Vagina (tissue), 2 donors: Measurements from ENCODE around the gene POU2AF2. TPM values are rescaled to one million over a fixed set of nuclear protein-coding genes. Genes with fewer than 3 reads are reported as not detected.

ENCODE experiments used
- DNase-seq, 2 donors: peaks; one replicate each; pipeline ENCODE4 v3.0.0-alpha.2; 2017; ENCODE audit errors: extremely low spot score in 2 of 2
- H3K27ac ChIP-seq: fragments of 200-600 bp; sonication (generic); one replicate; pipeline ENCODE4 v1.5.1; 2019
- H3K27me3 ChIP-seq: fragments of 200-600 bp; sonication (generic); one replicate; pipeline ENCODE4 v1.5.1; 2019
- H3K36me3 ChIP-seq, 2 donors: fragments of 200-600 bp; sonication (generic); one replicate each; pipeline ENCODE4 v1.5.1; 2017 to 2019
- H3K4me1 ChIP-seq: fragments of 200-600 bp; sonication (generic); one replicate; pipeline ENCODE4 v1.5.1; 2019
- H3K4me3 ChIP-seq, 2 donors: fragments of 200-600 bp; sonication (generic); 1 replicate in 1 of 2; 2 replicates in 1 of 2; pipeline ENCODE4 v1.5.1; 2016 to 2019
- H3K9me3 ChIP-seq: fragments of 200-600 bp; sonication (generic); one replicate; pipeline ENCODE4 v1.5.1; 2019
- POLR2A ChIP-seq, 2 donors: fragments of 450-650 bp; IDR thresholded peaks; one replicate each; pipeline ENCODE4 v1.6.1; 2017; ENCODE audit warnings: antibody characterized with exemption in 2 of 2, mild to moderate bottlenecking in 2 of 2, moderate library complexity in 2 of 2
- POLR2AphosphoS5 ChIP-seq, 2 donors: sonication (generic); formaldehyde crosslinking; IDR thresholded peaks; one replicate each; pipeline ENCODE4 v1.9.0; 2017; ENCODE audit warnings: antibody characterized with exemption in 2 of 2, mild to moderate bottlenecking in 2 of 2, low read depth in 1 of 2; ENCODE audit not compliant: insufficient read depth in 1 of 2
- intact Hi-C: fragments of 100-400 bp; cut with DNase I; formaldehyde crosslinking; loops from one replicate; pipeline ENCODE4 v1.15.1; 2023
- total RNA-seq: library from RNA; depleted of rRNA; stranded (reverse); fragments of >200 nt; gene quantifications from one replicate; pipeline ENCODE4 v1.2.3, GENCODE V29; 2016
- TF ChIP-seq, protein P1 (sequence below), 3 experiments: fragments of 450-650 bp in 2 of 3; fragments of 200-600 bp in 1 of 3; sonication (generic) in 1 of 3; IDR thresholded peaks; one replicate each; pipeline ENCODE4 v1.5.1; 2017 to 2019; ENCODE audit warnings: antibody characterized with exemption in 3 of 3, mild to moderate bottlenecking in 2 of 3, moderate library complexity in 2 of 3

Gene POU2AF2
- total RNA-seq, 1 donor from 2014 or later, result not detected

DNA sequence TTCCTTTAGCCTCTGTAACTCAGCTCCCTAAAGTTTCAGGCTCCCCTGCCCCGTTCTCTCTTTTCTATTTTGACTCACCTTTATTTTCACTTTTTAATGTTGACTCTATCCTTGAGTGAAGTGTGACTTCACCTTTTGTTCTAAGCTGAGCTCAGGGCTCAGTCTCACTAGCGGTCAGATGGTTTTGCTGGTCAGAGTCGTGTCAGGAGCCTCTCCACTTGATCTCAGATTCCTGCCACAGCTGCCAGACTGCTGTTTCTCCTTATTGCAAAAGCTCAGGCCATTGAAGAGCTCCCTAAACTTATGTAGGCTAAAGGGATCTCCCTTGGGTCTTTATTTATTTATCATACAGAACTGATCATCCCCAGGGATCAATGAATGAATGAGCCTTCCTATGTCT, 13.7 kb upstream of the POU2AF2 start:
- H3K27me3 ChIP-seq, result no peaks in the 10 kb centered on the region
- intact Hi-C loops, result no loop called here
- no peaks in the 10 kb centered on the region for H3K4me1 ChIP-seq
- no peaks in the 10 kb centered on the region for H3K36me3 ChIP-seq
- H3K27ac ChIP-seq, result no peak overlapping the region
- no peaks in the 10 kb centered on the region for H3K9me3 ChIP-seq
- TF ChIP-seq, protein P1, sequence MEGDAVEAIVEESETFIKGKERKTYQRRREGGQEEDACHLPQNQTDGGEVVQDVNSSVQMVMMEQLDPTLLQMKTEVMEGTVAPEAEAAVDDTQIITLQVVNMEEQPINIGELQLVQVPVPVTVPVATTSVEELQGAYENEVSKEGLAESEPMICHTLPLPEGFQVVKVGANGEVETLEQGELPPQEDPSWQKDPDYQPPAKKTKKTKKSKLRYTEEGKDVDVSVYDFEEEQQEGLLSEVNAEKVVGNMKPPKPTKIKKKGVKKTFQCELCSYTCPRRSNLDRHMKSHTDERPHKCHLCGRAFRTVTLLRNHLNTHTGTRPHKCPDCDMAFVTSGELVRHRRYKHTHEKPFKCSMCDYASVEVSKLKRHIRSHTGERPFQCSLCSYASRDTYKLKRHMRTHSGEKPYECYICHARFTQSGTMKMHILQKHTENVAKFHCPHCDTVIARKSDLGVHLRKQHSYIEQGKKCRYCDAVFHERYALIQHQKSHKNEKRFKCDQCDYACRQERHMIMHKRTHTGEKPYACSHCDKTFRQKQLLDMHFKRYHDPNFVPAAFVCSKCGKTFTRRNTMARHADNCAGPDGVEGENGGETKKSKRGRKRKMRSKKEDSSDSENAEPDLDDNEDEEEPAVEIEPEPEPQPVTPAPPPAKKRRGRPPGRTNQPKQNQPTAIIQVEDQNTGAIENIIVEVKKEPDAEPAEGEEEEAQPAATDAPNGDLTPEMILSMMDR (IDR thresholded peaks at IDR 0.05), result no peak
- TF ChIP-seq POLR2A (IDR thresholded peaks at IDR 0.05), result no peak
- H3K4me3 ChIP-seq, result no peak overlapping the region
- no peak for DNase-seq

DNA sequence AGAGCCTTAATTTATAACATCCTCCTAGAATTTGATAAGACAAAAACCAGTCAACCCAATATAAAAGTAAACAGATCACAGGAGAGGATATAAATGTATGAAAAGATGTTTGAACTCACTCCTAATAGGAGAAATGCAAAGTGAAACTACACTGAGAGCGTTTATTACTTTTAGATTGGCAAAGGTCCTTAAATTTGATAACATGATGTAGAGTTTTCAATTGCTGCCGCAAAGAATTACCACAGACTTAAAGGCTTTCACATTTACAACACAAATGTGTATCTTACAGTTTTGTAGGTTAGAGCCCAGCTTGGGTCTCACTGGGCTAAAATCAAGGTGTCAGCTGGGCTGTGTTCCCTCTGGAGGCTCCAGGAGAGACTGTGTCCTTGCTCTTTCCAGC, 9.1 kb upstream of the POU2AF2 start:
- Histone ChIP-seq H3K9me3 (no peaks in the 10 kb centered on the region), H3K36me3 (no peaks in the 10 kb centered on the region), H3K27ac (no peak overlapping the region), H3K4me3 (no peak overlapping the region), H3K27me3 (no peaks in the 10 kb centered on the region), H3K4me1 (no peaks in the 10 kb centered on the region)
- no peak for DNase-seq
- intact Hi-C loops, result no loop called here
- TF ChIP-seq, protein P1 (IDR thresholded peaks at IDR 0.05), result no peak
- no peak for TF ChIP-seq POLR2AphosphoS5 (IDR thresholded peaks at IDR 0.05; ENCODE audit: insufficient read depth in 1 of 2, low read depth in 1 of 2)
- TF ChIP-seq POLR2A (IDR thresholded peaks at IDR 0.05), result no peak

DNA sequence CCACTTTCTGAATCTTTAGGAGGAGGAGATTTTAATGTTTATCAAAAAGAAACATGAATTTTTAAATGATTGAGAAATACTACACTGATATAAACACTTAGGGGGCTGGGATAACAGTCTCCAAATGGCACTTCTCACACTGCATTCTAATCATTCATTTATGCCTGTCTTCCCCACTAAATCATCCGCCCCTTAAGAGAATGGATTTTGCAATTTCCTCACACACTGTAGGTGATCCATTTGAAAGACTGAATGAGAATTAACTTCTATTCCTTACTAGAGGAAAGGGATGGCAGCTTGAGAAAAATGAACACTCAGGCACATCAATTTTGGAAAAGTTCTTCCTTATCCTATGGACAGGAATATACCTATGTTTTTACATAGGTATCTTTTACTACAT, 7.6 kb upstream of the POU2AF2 start:
- H3K27ac ChIP-seq, result no peak overlapping the region
- H3K9me3 ChIP-seq, result no peaks in the 10 kb centered on the region
- H3K27me3 ChIP-seq, result no peaks in the 10 kb centered on the region
- H3K36me3 ChIP-seq, result no peaks in the 10 kb centered on the region
- no peak overlapping the region for H3K4me3 ChIP-seq
- no peak for TF ChIP-seq POLR2A (IDR thresholded peaks at IDR 0.05)
- TF ChIP-seq, protein P1 (IDR thresholded peaks at IDR 0.05), result no peak
- no peak for TF ChIP-seq POLR2AphosphoS5 (IDR thresholded peaks at IDR 0.05; ENCODE audit: insufficient read depth in 1 of 2, low read depth in 1 of 2)
- intact Hi-C loops, result no loop called here
- no peak for DNase-seq
- H3K4me1 ChIP-seq, result no peaks in the 10 kb centered on the region

DNA sequence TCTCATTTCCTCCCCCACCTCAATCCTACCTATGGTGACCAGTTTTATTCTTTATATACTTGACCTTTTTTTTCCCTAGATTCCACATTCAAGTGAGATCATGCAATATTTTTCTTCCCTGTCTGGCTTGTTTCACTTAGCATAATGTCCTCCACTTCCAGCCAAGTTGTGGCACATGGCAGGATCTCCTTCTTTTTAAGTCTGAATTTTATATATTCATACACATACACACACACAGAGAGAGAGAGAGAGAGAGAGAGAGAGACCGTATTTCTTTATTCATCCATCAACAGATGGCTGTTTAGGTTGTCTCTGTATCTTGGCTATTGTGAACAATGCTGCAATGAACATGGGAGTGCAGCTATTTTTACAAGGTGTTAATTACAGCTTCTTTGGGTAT, 1.4 kb downstream of the POU2AF2 start:
- no peak overlapping the region for H3K27ac ChIP-seq

DNA sequence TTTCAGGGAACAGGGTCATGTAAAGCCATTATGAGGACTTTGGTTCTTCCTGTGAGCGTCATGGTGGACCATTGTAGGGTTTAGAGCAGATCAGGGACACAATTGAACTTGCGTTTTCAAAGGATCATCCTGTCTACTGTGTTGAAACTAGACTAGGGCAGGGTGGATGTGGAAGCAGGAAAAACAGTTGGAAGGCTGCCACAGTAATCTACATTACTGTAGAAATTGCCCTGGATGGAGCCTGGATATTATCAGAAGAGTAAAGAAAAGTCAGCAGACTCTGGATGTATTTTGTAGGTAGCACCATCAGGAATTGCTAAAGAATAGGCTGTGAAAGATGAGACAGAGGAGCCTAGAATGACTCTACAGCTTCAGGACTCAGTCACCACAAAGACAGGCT, 5.4 kb downstream of the POU2AF2 start:
- H3K27me3 ChIP-seq, result no peaks in the 10 kb centered on the region
- no peaks in the 10 kb centered on the region for H3K4me1 ChIP-seq
- no peaks in the 10 kb centered on the region for H3K36me3 ChIP-seq
- no peak overlapping the region for H3K4me3 ChIP-seq
- intact Hi-C loops, result no loop called here
- no peaks in the 10 kb centered on the region for H3K9me3 ChIP-seq
- H3K27ac ChIP-seq, result no peak overlapping the region
- TF ChIP-seq, protein P1 (IDR thresholded peaks at IDR 0.05), result no peak
- TF ChIP-seq POLR2AphosphoS5 (IDR thresholded peaks at IDR 0.05; ENCODE audit: insufficient read depth in 1 of 2, low read depth in 1 of 2), result no peak
- DNase-seq, result no peak

More for the DNA sequence above, 1.4 kb downstream of the POU2AF2 start:
- TF ChIP-seq POLR2A (IDR thresholded peaks at IDR 0.05) (no peak), POLR2AphosphoS5 (IDR thresholded peaks at IDR 0.05; ENCODE audit: insufficient read depth in 1 of 2, low read depth in 1 of 2) (no peak)
- TF ChIP-seq, protein P1 (IDR thresholded peaks at IDR 0.05), result no peak
- intact Hi-C loops, result no loop called here
- DNase-seq, result no peak
- H3K36me3 ChIP-seq, result no peaks in the 10 kb centered on the region
- H3K27me3 ChIP-seq, result no peaks in the 10 kb centered on the region
- H3K9me3 ChIP-seq, result no peaks in the 10 kb centered on the region
- H3K4me3 ChIP-seq, result no peak overlapping the region
- no peaks in the 10 kb centered on the region for H3K4me1 ChIP-seq
